IMR-90 (cell line): Measurements from ENCODE around the gene RHOU. TPM values are rescaled to one million over a fixed set of nuclear protein-coding genes. Genes with fewer than 3 reads are reported as not detected.

Experiments
- ATAC-seq: fragments of 200-7000 bp; cut with Tn5 transposase; 2 replicates; pipeline ENCODE4 v1.9.1; 2020; ENCODE audit warnings: low read depth, mild to moderate bottlenecking, moderate library complexity
- BruUV-seq: library from RNA; stranded (reverse); fragments of 400-500 nt; replicated peaks from 2 replicates; lab custom pipeline; 2021; lab: Mats Ljungman, UMichigan
- CTCF ChIA-PET: fragments of 300-600 bp; formaldehyde crosslinking; extraction: SDS; loops from one replicate; lab custom pipeline; 2021; ENCODE audit warnings: antibody characterized with exemption; lab: Yijun Ruan, JAX
- POLR2A ChIA-PET: fragments of 300-600 bp; sonication (Branson Sonifier 250); formaldehyde crosslinking; loops from one replicate; lab custom pipeline; 2022; ENCODE audit warnings: antibody characterized with exemption; ENCODE audit not compliant: unreplicated experiment; lab: Charles Lee
- DNase-seq: peaks from one replicate; pipeline ENCODE4 v3.0.0; 2013
- H2AFZ ChIP-seq: replicated peaks from 2 replicates; pipeline ENCODE3; 2013; ENCODE audit warnings: low read length, mild to moderate bottlenecking; ENCODE audit not compliant: poor library complexity
- H2AK5ac ChIP-seq: 2 replicates; pipeline ENCODE4 v1.6.1; 2013; ENCODE audit warnings: low read depth, low read length, inconsistent platforms
- H2AK9ac ChIP-seq: replicated peaks from 2 replicates; pipeline ENCODE3; 2013; ENCODE audit warnings: mild to moderate bottlenecking, low read depth, low read length, moderate library complexity; ENCODE audit not compliant: poor library complexity
- H2BK120ac ChIP-seq: 2 replicates; pipeline ENCODE4 v1.6.1; 2013; ENCODE audit warnings: low read depth, low read length, inconsistent platforms
- H2BK15ac ChIP-seq: 3 replicates; pipeline ENCODE4 v1.6.1; 2013; ENCODE audit warnings: low read depth, low read length, inconsistent platforms
- H2BK20ac ChIP-seq: 2 replicates; pipeline ENCODE4 v1.6.1; 2013; ENCODE audit warnings: low read depth, mild to moderate bottlenecking, inconsistent platforms, low read length, moderate library complexity
- H2BK5ac ChIP-seq: 2 replicates; pipeline ENCODE4 v1.6.1; 2013; ENCODE audit warnings: mild to moderate bottlenecking, low read depth, low read length, inconsistent platforms; ENCODE audit not compliant: poor library complexity, severe bottlenecking
- H3K14ac ChIP-seq: replicated peaks from 2 replicates; pipeline ENCODE4 v1.6.1; 2013; ENCODE audit warnings: low read depth, low read length, inconsistent platforms
- H3K18ac ChIP-seq: 2 replicates; pipeline ENCODE4 v1.6.1; 2013; ENCODE audit warnings: low read depth, low read length, control low read depth
- H3K23ac ChIP-seq: 2 replicates; pipeline ENCODE4 v1.6.1; 2013; ENCODE audit warnings: low read depth, low read length, inconsistent platforms
- H3K27ac ChIP-seq: 2 replicates; pipeline ENCODE4 v1.5.1; 2013; ENCODE audit warnings: mild to moderate bottlenecking, control low read depth, low read length; ENCODE audit not compliant: insufficient read depth
- H3K27me3 ChIP-seq: 2 replicates; pipeline ENCODE4 v1.6.1; 2013; ENCODE audit warnings: low read length; ENCODE audit not compliant: control insufficient read depth, insufficient read depth
- H3K36me3 ChIP-seq: 2 replicates; pipeline ENCODE4 v1.6.1; 2013; ENCODE audit warnings: low read length, mixed read lengths; ENCODE audit not compliant: control insufficient read depth, insufficient read depth
- H3K4ac ChIP-seq: 2 replicates; pipeline ENCODE4 v1.6.1; 2013; ENCODE audit warnings: low read depth, low read length, inconsistent platforms
- H3K4me1 ChIP-seq: 2 replicates; pipeline ENCODE4 v1.6.1; 2013; ENCODE audit warnings: low read length, mixed read lengths; ENCODE audit not compliant: control insufficient read depth, insufficient read depth
- H3K4me2 ChIP-seq: 2 replicates; pipeline ENCODE4 v1.6.1; 2013; ENCODE audit warnings: low read depth, mild to moderate bottlenecking, control low read depth, low read length, moderate library complexity
- H3K4me3 ChIP-seq: 2 replicates; pipeline ENCODE4 v1.5.1; 2013; ENCODE audit warnings: low read depth, mild to moderate bottlenecking, control low read depth, low read length, moderate library complexity; ENCODE audit not compliant: insufficient read depth
- H3K56ac ChIP-seq: 2 replicates; pipeline ENCODE4 v1.6.1; 2013; ENCODE audit warnings: low read length, inconsistent platforms; ENCODE audit not compliant: insufficient read depth; ENCODE audit errors: extremely low read depth
- H3K79me1 ChIP-seq, 2 experiments: 2 replicates each; pipeline ENCODE4 v1.6.1; 2013; ENCODE audit warnings: low read length in 2 of 2, inconsistent platforms in 1 of 2, low read depth in 1 of 2
- H3K9ac ChIP-seq: 2 replicates; pipeline ENCODE4 v1.6.1; 2013; ENCODE audit warnings: low read depth, low read length, control low read depth
- H3K9me1 ChIP-seq: 2 replicates; pipeline ENCODE4 v1.6.1; 2013; ENCODE audit warnings: low read length, inconsistent platforms; ENCODE audit not compliant: insufficient read depth
- H3K9me3 ChIP-seq: 2 replicates; pipeline ENCODE4 v1.6.1; 2013; ENCODE audit warnings: low read length; ENCODE audit not compliant: control insufficient read depth, insufficient read depth
- H4K20me1 ChIP-seq: 2 replicates; pipeline ENCODE4 v1.6.1; 2013; ENCODE audit warnings: low read length, inconsistent platforms; ENCODE audit not compliant: insufficient read depth
- H4K5ac ChIP-seq: 2 replicates; pipeline ENCODE4 v1.6.1; 2013; ENCODE audit warnings: mild to moderate bottlenecking, low read depth, low read length, control low read depth
- H4K8ac ChIP-seq, 2 experiments: 2 replicates each; pipeline ENCODE4 v1.6.1; 2013; ENCODE audit warnings: low read depth in 2 of 2, low read length in 2 of 2, control low read depth in 1 of 2, inconsistent platforms in 1 of 2
- H4K91ac ChIP-seq: 2 replicates; pipeline ENCODE4 v1.6.1; 2013; ENCODE audit warnings: low read depth, low read length, inconsistent platforms; ENCODE audit not compliant: insufficient read depth
- CEBPB ChIP-seq: IDR thresholded peaks from 2 replicates; pipeline ENCODE4 v1.6.1; 2012; ENCODE audit warnings: low read depth, low read length, improper control_type of control experiment
- MAFK ChIP-seq: IDR thresholded peaks from 2 replicates; pipeline ENCODE4 v1.6.1; 2012; ENCODE audit warnings: low read depth, low read length, improper control_type of control experiment
- MXI1 ChIP-seq: IDR thresholded peaks from 2 replicates; pipeline ENCODE4 v1.6.1; 2012; ENCODE audit warnings: low read depth, mild to moderate bottlenecking, low read length, moderate library complexity, borderline replicate concordance
- WGBS, 2 experiments: methylation state at CpG; one replicate each; pipeline versions ENCODE4 v1.1.5 to v1.1.7; 2013; ENCODE audit warnings: missing lambda C conversion rate in 2 of 2; ENCODE audit not compliant: insufficient read length in 1 of 2; ENCODE audit errors: extremely low coverage in 2 of 2; 5-methylcytosine and 5-hydroxymethylcytosine counted together
- dilution Hi-C: fragments of 300-500 bp; cut with HindIII; formaldehyde crosslinking; loops from one replicate; pipeline ENCODE4 v1.14.3; 2018; ENCODE audit warnings: low sequenced_read_pairs; ENCODE audit not compliant: unreplicated experiment
- in situ Hi-C: fragments of 300-500 bp; cut with MboI; formaldehyde crosslinking; loops from 3 replicates; pipeline ENCODE4 v1.14.3; 2019; ENCODE audit warnings: low sequenced_read_pairs, inconsistent platforms, mixed read lengths
- intact Hi-C: fragments of 100-400 bp; cut with micrococcal nuclease; formaldehyde crosslinking; loops from 2 replicates; pipeline ENCODE4 v1.10.0; 2022
- polyA plus RNA-seq, 3 experiments: library from polyadenylated mRNA; depleted of rRNA; stranded (reverse); fragments of >200 nt; gene quantifications; 2 replicates each; pipeline ENCODE4 v1.2.3, GENCODE V29; 2012; ENCODE audit warnings: low replicate concordance in 1 of 3
- total RNA-seq: library from RNA; depleted of rRNA; stranded (reverse); fragments of >200 nt; gene quantifications from 2 replicates; pipeline ENCODE4 v1.2.3, GENCODE V29; 2012

RHOU gene
- total and polyA plus RNA-seq, 2 of the 4 experiments (the other 2 are of a cell fraction): 0.44 to 0.72 TPM

DNA sequence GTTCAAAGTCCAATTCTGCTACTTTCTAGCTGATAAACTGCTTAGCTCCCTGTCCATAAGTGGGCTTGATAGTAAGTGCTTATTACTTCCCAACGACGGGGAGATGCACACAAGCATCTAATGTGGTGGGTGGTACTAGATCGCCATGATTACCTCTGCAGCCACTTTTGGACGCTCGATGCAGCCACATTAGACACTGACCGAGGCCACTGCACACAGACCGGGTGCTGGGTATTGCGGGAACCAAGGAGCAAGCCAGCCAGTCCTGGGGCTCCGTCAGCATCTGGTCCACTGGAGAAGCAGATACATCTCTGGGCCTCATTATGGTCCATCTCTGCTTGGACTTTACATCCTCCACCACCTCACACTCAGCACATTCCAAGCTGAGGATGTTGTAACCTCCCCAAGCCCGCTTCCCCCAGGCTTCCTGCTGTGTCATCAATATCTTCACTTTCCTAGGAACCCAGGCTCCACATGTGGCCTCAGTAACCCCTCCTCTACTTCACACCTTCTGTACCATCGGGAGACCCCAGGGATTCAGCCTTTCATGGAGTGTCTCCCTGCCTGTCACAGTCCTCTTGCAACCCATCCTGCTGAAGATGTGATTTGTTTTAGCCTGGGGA is 48.2 kb downstream of the RHOU start:
- H4K8ac ChIP-seq: no peak overlapping the region
- POLR2A ChIA-PET: no interaction called here
- dilution Hi-C loops: no loop called here

More for the DNA sequence above, 48.2 kb downstream of the RHOU start:
- TF ChIP-seq CEBPB (no peak), MAFK (peak; percentile 59; the same call in 1 of the 2 replicates), MXI1 (no peak)
- CTCF ChIA-PET: no interaction called here
- Histone ChIP-seq H3K27me3 (peaks cover 6% of the 10 kb centered on the region; the same call in 1 of the 2 replicates), H4K5ac (no peak overlapping the region), H3K14ac (no peak overlapping the region), H4K20me1 (no peaks in the 10 kb centered on the region), H2AK5ac (no peak overlapping the region), H2AFZ (no peak overlapping the region), H2BK5ac (no peak overlapping the region), H3K4ac (no peak overlapping the region), H2BK20ac (no peak overlapping the region), H2BK15ac (no peak overlapping the region), H3K9me3 (no peaks in the 10 kb centered on the region), H3K4me1 (peaks cover 22% of the 10 kb centered on the region), H3K56ac (no peak overlapping the region), H3K4me2 (no peak overlapping the region), H3K18ac (no peak overlapping the region), H2BK120ac (no peak overlapping the region), H3K9ac (no peak overlapping the region), H3K79me1 (no peaks in the 10 kb centered on the region), H3K23ac (no peak overlapping the region), H3K4me3 (no peak overlapping the region), H3K27ac (no peak overlapping the region), H4K91ac (no peak overlapping the region; the same call in 1 of the 2 replicates), H3K9me1 (peaks cover 12% of the 10 kb centered on the region), H3K36me3 (no peaks in the 10 kb centered on the region), H2AK9ac (no peak overlapping the region)
- DNase-seq (no peak), ATAC-seq (no peak)
- no TSS peak for BruUV-seq
- 91% methylated on average over 9 of the region's 11 CpGs; no CpG with 5 or more reads in 1 of the 2 experiments for WGBS, 2 experiments
- intact Hi-C loops: no loop called here
- in situ Hi-C loops: no loop called here
